IMR-90 (cell line): Measurements from ENCODE around the gene FAM110A. TPM values are rescaled to one million over a fixed set of nuclear protein-coding genes. Genes with fewer than 3 reads are reported as not detected.

Experiments
- ATAC-seq: fragments of 200-7000 bp; cut with Tn5 transposase; 2 replicates; pipeline ENCODE4 v1.9.1; 2020; ENCODE audit warnings: low read depth, mild to moderate bottlenecking, moderate library complexity
- BruUV-seq: library from RNA; stranded (reverse); fragments of 400-500 nt; replicated peaks from 2 replicates; lab custom pipeline; 2021; lab: Mats Ljungman, UMichigan
- CTCF ChIA-PET: fragments of 300-600 bp; formaldehyde crosslinking; extraction: SDS; loops from one replicate; lab custom pipeline; 2021; ENCODE audit warnings: antibody characterized with exemption; lab: Yijun Ruan, JAX
- POLR2A ChIA-PET: fragments of 300-600 bp; sonication (Branson Sonifier 250); formaldehyde crosslinking; loops from one replicate; lab custom pipeline; 2022; ENCODE audit warnings: antibody characterized with exemption; ENCODE audit not compliant: unreplicated experiment; lab: Charles Lee
- DNase-seq: peaks from one replicate; pipeline ENCODE4 v3.0.0; 2013
- H2AFZ ChIP-seq: replicated peaks from 2 replicates; pipeline ENCODE3; 2013; ENCODE audit warnings: low read length, mild to moderate bottlenecking; ENCODE audit not compliant: poor library complexity
- H2AK5ac ChIP-seq: 2 replicates; pipeline ENCODE4 v1.6.1; 2013; ENCODE audit warnings: low read depth, low read length, inconsistent platforms
- H2AK9ac ChIP-seq: replicated peaks from 2 replicates; pipeline ENCODE3; 2013; ENCODE audit warnings: mild to moderate bottlenecking, low read depth, low read length, moderate library complexity; ENCODE audit not compliant: poor library complexity
- H2BK120ac ChIP-seq: 2 replicates; pipeline ENCODE4 v1.6.1; 2013; ENCODE audit warnings: low read depth, low read length, inconsistent platforms
- H2BK15ac ChIP-seq: 3 replicates; pipeline ENCODE4 v1.6.1; 2013; ENCODE audit warnings: low read depth, low read length, inconsistent platforms
- H2BK20ac ChIP-seq: 2 replicates; pipeline ENCODE4 v1.6.1; 2013; ENCODE audit warnings: low read depth, mild to moderate bottlenecking, inconsistent platforms, low read length, moderate library complexity
- H2BK5ac ChIP-seq: 2 replicates; pipeline ENCODE4 v1.6.1; 2013; ENCODE audit warnings: mild to moderate bottlenecking, low read depth, low read length, inconsistent platforms; ENCODE audit not compliant: poor library complexity, severe bottlenecking
- H3K14ac ChIP-seq: replicated peaks from 2 replicates; pipeline ENCODE4 v1.6.1; 2013; ENCODE audit warnings: low read depth, low read length, inconsistent platforms
- H3K18ac ChIP-seq: 2 replicates; pipeline ENCODE4 v1.6.1; 2013; ENCODE audit warnings: low read depth, low read length, control low read depth
- H3K23ac ChIP-seq: 2 replicates; pipeline ENCODE4 v1.6.1; 2013; ENCODE audit warnings: low read depth, low read length, inconsistent platforms
- H3K27ac ChIP-seq: 2 replicates; pipeline ENCODE4 v1.5.1; 2013; ENCODE audit warnings: mild to moderate bottlenecking, control low read depth, low read length; ENCODE audit not compliant: insufficient read depth
- H3K27me3 ChIP-seq: 2 replicates; pipeline ENCODE4 v1.6.1; 2013; ENCODE audit warnings: low read length; ENCODE audit not compliant: control insufficient read depth, insufficient read depth
- H3K36me3 ChIP-seq: 2 replicates; pipeline ENCODE4 v1.6.1; 2013; ENCODE audit warnings: low read length, mixed read lengths; ENCODE audit not compliant: control insufficient read depth, insufficient read depth
- H3K4ac ChIP-seq: 2 replicates; pipeline ENCODE4 v1.6.1; 2013; ENCODE audit warnings: low read depth, low read length, inconsistent platforms
- H3K4me1 ChIP-seq: 2 replicates; pipeline ENCODE4 v1.6.1; 2013; ENCODE audit warnings: low read length, mixed read lengths; ENCODE audit not compliant: control insufficient read depth, insufficient read depth
- H3K4me2 ChIP-seq: 2 replicates; pipeline ENCODE4 v1.6.1; 2013; ENCODE audit warnings: low read depth, mild to moderate bottlenecking, control low read depth, low read length, moderate library complexity
- H3K4me3 ChIP-seq: 2 replicates; pipeline ENCODE4 v1.5.1; 2013; ENCODE audit warnings: low read depth, mild to moderate bottlenecking, control low read depth, low read length, moderate library complexity; ENCODE audit not compliant: insufficient read depth
- H3K56ac ChIP-seq: 2 replicates; pipeline ENCODE4 v1.6.1; 2013; ENCODE audit warnings: low read length, inconsistent platforms; ENCODE audit not compliant: insufficient read depth; ENCODE audit errors: extremely low read depth
- H3K79me1 ChIP-seq, 2 experiments: 2 replicates each; pipeline ENCODE4 v1.6.1; 2013; ENCODE audit warnings: low read length in 2 of 2, inconsistent platforms in 1 of 2, low read depth in 1 of 2
- H3K9ac ChIP-seq: 2 replicates; pipeline ENCODE4 v1.6.1; 2013; ENCODE audit warnings: low read depth, low read length, control low read depth
- H3K9me1 ChIP-seq: 2 replicates; pipeline ENCODE4 v1.6.1; 2013; ENCODE audit warnings: low read length, inconsistent platforms; ENCODE audit not compliant: insufficient read depth
- H3K9me3 ChIP-seq: 2 replicates; pipeline ENCODE4 v1.6.1; 2013; ENCODE audit warnings: low read length; ENCODE audit not compliant: control insufficient read depth, insufficient read depth
- H4K20me1 ChIP-seq: 2 replicates; pipeline ENCODE4 v1.6.1; 2013; ENCODE audit warnings: low read length, inconsistent platforms; ENCODE audit not compliant: insufficient read depth
- H4K5ac ChIP-seq: 2 replicates; pipeline ENCODE4 v1.6.1; 2013; ENCODE audit warnings: mild to moderate bottlenecking, low read depth, low read length, control low read depth
- H4K8ac ChIP-seq, 2 experiments: 2 replicates each; pipeline ENCODE4 v1.6.1; 2013; ENCODE audit warnings: low read depth in 2 of 2, low read length in 2 of 2, control low read depth in 1 of 2, inconsistent platforms in 1 of 2
- H4K91ac ChIP-seq: 2 replicates; pipeline ENCODE4 v1.6.1; 2013; ENCODE audit warnings: low read depth, low read length, inconsistent platforms; ENCODE audit not compliant: insufficient read depth
- BHLHE40 ChIP-seq: fragments of 150-350 bp; IDR thresholded peaks from 2 replicates; pipeline ENCODE4 v1.6.1; 2016; ENCODE audit warnings: mild to moderate bottlenecking, low read depth, low read length
- CEBPB ChIP-seq: IDR thresholded peaks from 2 replicates; pipeline ENCODE4 v1.6.1; 2012; ENCODE audit warnings: low read depth, low read length, improper control_type of control experiment
- CTCF ChIP-seq: conservative IDR thresholded peaks from 2 replicates; pipeline ENCODE4 v1.5.1; 2012; ENCODE audit warnings: mild to moderate bottlenecking, low read depth, low read length, improper control_type of control experiment
- ELK1 ChIP-seq: fragments of 150-350 bp; IDR thresholded peaks from 2 replicates; pipeline ENCODE4 v1.6.1; 2016; ENCODE audit warnings: low read depth, mild to moderate bottlenecking, low read length, moderate library complexity, borderline replicate concordance
- FOS ChIP-seq: fragments of 150-350 bp; IDR thresholded peaks from 2 replicates; pipeline ENCODE4 v1.6.1; 2016; ENCODE audit warnings: low read depth, low read length
- MAFK ChIP-seq: IDR thresholded peaks from 2 replicates; pipeline ENCODE4 v1.6.1; 2012; ENCODE audit warnings: low read depth, low read length, improper control_type of control experiment
- MXI1 ChIP-seq: IDR thresholded peaks from 2 replicates; pipeline ENCODE4 v1.6.1; 2012; ENCODE audit warnings: low read depth, mild to moderate bottlenecking, low read length, moderate library complexity, borderline replicate concordance
- POLR2A ChIP-seq: IDR thresholded peaks from 2 replicates; pipeline ENCODE4 v1.6.1; 2012; ENCODE audit warnings: mild to moderate bottlenecking, low read depth, low read length
- RAD21 ChIP-seq: IDR thresholded peaks from 2 replicates; pipeline ENCODE4 v1.6.1; 2012; ENCODE audit warnings: low read length, improper control_type of control experiment
- RCOR1 ChIP-seq: IDR thresholded peaks from 2 replicates; pipeline ENCODE4 v1.6.1; 2012; ENCODE audit warnings: mild to moderate bottlenecking, low read length, improper control_type of control experiment; ENCODE audit not compliant: insufficient replicate concordance
- RFX5 ChIP-seq: IDR thresholded peaks from 2 replicates; pipeline ENCODE4 v1.8.0; 2012; ENCODE audit warnings: low read depth, mild to moderate bottlenecking, low read length, moderate library complexity
- WGBS, 2 experiments: methylation state at CpG; one replicate each; pipeline versions ENCODE4 v1.1.5 to v1.1.7; 2013; ENCODE audit warnings: missing lambda C conversion rate in 2 of 2; ENCODE audit not compliant: insufficient read length in 1 of 2; ENCODE audit errors: extremely low coverage in 2 of 2; 5-methylcytosine and 5-hydroxymethylcytosine counted together
- dilution Hi-C: fragments of 300-500 bp; cut with HindIII; formaldehyde crosslinking; loops from one replicate; pipeline ENCODE4 v1.14.3; 2018; ENCODE audit warnings: low sequenced_read_pairs; ENCODE audit not compliant: unreplicated experiment
- in situ Hi-C: fragments of 300-500 bp; cut with MboI; formaldehyde crosslinking; loops from 3 replicates; pipeline ENCODE4 v1.14.3; 2019; ENCODE audit warnings: low sequenced_read_pairs, inconsistent platforms, mixed read lengths
- intact Hi-C: fragments of 100-400 bp; cut with micrococcal nuclease; formaldehyde crosslinking; loops from 2 replicates; pipeline ENCODE4 v1.10.0; 2022
- polyA plus RNA-seq, 3 experiments: library from polyadenylated mRNA; depleted of rRNA; stranded (reverse); fragments of >200 nt; gene quantifications; 2 replicates each; pipeline ENCODE4 v1.2.3, GENCODE V29; 2012; ENCODE audit warnings: low replicate concordance in 1 of 3
- total RNA-seq: library from RNA; depleted of rRNA; stranded (reverse); fragments of >200 nt; gene quantifications from 2 replicates; pipeline ENCODE4 v1.2.3, GENCODE V29; 2012

Gene FAM110A
- total and polyA plus RNA-seq, 2 of the 4 experiments (the other 2 are of a cell fraction), result 0.36 to 3.6 TPM

GRCh38 chr20:890666-891057, 57.1 kb downstream of the FAM110A start:
- no peaks in the 10 kb centered on the region for H3K79me1 ChIP-seq
- 63% methylated on average over 4 of the region's 6 CpGs; no CpG with 5 or more reads in 1 of the 2 experiments for WGBS, 2 experiments
- no peak overlapping the region for H3K9ac ChIP-seq
- H2AK9ac ChIP-seq, result no peak overlapping the region
- no peak overlapping the region for H3K23ac ChIP-seq
- dilution Hi-C loops, result no loop called here
- H3K9me1 ChIP-seq, result no peaks in the 10 kb centered on the region
- in situ Hi-C loops, result no loop called here
- H3K27me3 ChIP-seq, result peaks cover 9% of the 10 kb centered on the region; the same call in 1 of the 2 replicates
- no peak overlapping the region for H3K4me3 ChIP-seq
- no peak overlapping the region for H2BK20ac ChIP-seq
- H2AK5ac ChIP-seq, result no peak overlapping the region
- H3K4ac ChIP-seq, result no peak overlapping the region
- DNase-seq, result no peak
- no peak overlapping the region for H2BK5ac ChIP-seq
- POLR2A ChIA-PET, result no interaction called here
- H3K36me3 ChIP-seq, result no peaks in the 10 kb centered on the region
- H3K4me2 ChIP-seq, result no peak overlapping the region
- no peaks in the 10 kb centered on the region for H3K9me3 ChIP-seq
- intact Hi-C loops, result no loop called here
- ATAC-seq, result no peak
- no peak overlapping the region for H3K14ac ChIP-seq
- H2BK120ac ChIP-seq, result no peak overlapping the region
- CTCF ChIA-PET, result no interaction called here
- no peaks in the 10 kb centered on the region for H3K4me1 ChIP-seq
- no peak overlapping the region for H4K8ac ChIP-seq
- H2BK15ac ChIP-seq, result no peak overlapping the region
- H3K27ac ChIP-seq, result no peak overlapping the region
- no peak overlapping the region for H2AFZ ChIP-seq
- no peak overlapping the region for H4K91ac ChIP-seq
- no peak overlapping the region for H4K5ac ChIP-seq
- TF ChIP-seq MAFK (no peak), RAD21 (no peak), BHLHE40 (no peak), ELK1 (no peak), RCOR1 (no peak), CEBPB (no peak), CTCF (no peak), FOS (no peak), RFX5 (no peak), MXI1 (no peak), POLR2A (no peak)
- no peak overlapping the region for H3K56ac ChIP-seq
- no peaks in the 10 kb centered on the region for H4K20me1 ChIP-seq
- no peak overlapping the region for H3K18ac ChIP-seq
- BruUV-seq, result no TSS peak
